Left lobe of liver (tissue), 2 donors: ENCODE measurements around the gene HS3ST5. TPM values are rescaled to one million over a fixed set of nuclear protein-coding genes. Genes with fewer than 3 reads are reported as not detected.
"Not testable (repeated sequence)": the region's sequence is repeated elsewhere in the genome, so short reads cannot be mapped to it uniquely, and the experiment has no call there.

ENCODE experiments used
- ATAC-seq: fragments of 200-7000 bp; cut with Tn5 transposase; one replicate; pipeline ENCODE4 v1.9.1; 2020; ENCODE audit warnings: mild to moderate bottlenecking, moderate library complexity
- DNase-seq: peaks from one replicate; pipeline ENCODE4 v3.0.0-alpha.2; 2020; ENCODE audit warnings: low spot score
- total RNA-seq: library from RNA; stranded (reverse); gene quantifications from one replicate; pipeline ENCODE4 v1.2.1, GENCODE V29; 2021
- donor health status: DM: no; HTN: no; CAD: no; lungs with moderate emphysema.
- donor health status: DM: no; HTN: yes; CAD: no.

The HS3ST5 gene
- total RNA-seq, 1 donor from 2014 or later = not detected

DNA sequence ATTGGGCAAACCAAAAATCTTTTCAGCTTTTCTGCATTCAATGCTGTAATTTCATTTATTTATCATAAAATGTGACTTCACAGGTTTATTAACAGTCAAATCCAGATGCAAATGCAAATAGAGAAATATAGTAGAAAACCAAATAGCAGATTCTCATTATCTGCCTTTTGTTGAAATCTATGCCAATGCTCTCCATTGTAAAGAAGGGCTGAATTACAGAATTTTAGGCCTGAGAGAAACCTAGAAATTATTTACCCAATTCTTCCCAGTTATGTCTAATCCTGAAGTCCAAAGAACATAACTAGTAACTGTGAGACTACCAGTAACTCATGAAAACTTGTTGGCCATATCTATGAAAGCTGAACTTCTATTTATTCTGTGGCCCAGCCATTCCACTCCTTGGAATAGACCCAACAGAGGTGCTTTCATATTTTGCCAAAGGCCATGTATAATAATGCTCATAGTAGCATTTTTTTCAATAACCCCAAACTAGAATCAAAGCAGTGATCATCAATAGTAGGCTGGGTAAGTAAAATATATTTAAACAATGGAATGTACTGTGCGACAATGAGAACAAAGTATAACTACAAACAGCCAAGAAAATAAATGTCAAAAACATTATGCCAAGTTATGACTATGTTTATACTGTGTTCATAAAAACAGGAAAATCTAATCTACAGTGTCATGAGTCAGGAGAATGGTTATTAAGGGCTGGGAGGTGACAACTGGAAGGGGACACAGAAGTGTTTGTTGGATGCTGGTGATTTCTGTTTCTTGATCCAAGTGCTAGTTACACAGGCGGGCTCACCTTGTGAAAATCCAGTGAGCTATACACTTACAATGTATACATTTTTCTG lies 183.8 kb downstream of the HS3ST5 start:
- ATAC-seq (no peak), DNase-seq (no peak)

DNA sequence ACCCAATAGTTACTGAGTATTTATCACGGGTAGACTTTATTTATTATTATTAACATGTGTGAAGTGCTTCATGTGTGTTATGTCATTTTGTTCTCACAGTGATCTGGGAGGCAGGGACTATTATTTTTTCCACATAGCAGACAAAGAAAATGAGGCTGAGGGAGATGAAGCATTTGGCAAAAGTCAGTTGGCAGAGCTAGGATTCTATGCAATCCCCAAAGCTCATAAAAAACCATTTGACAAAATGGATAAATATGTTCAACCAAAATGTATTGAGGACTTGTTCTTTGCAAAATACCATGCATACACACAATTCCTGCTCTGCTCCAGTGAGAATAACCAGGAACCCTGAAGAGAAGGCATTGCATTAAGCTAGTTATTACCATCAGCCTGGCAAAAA lies 184.4 kb downstream of the HS3ST5 start:
- no peak for ATAC-seq

DNA sequence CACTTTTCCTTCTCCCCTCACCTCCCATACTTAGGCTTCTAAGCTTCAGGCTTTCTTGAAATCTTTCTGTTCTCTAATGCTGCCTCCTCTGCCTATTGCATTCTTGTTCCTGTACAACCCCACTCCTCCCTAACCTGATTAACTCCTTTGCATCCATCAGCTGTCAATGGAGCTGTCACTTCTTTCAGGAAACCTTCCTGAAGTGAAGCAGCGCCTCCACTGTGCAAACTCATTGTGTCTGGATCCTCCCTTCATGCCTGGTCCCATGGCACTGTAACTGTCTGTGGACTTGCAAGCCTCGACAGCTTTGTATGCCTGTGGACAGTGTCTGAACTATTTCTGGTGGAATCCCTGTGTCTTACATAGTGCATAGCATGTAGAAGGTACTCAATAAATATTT lies 185.0 kb downstream of the HS3ST5 start:
- DNase-seq (no peak), ATAC-seq (no peak)

More for the DNA sequence above, 184.4 kb downstream of the HS3ST5 start:
- DNase-seq = no peak

DNA sequence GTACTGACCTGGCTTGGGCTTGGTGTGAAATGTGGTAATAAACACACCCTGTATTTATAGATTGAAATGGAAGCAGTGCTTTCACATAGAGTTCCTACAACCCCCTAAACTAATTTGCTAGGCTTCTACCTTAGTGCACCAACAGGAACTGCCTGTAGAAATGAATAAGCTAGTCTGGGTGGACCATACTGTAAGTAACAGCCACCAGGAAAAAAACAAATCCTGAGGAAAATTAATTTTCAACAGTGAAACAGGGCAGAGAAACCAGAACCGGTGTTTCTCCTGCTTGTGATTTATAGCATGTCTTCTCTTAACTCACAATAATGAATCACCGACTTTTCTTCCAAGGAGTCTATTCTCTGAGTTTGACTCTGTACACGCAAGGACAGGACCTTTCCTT lies 187.1 kb downstream of the HS3ST5 start:
- ATAC-seq (no peak), DNase-seq (no peak)

DNA sequence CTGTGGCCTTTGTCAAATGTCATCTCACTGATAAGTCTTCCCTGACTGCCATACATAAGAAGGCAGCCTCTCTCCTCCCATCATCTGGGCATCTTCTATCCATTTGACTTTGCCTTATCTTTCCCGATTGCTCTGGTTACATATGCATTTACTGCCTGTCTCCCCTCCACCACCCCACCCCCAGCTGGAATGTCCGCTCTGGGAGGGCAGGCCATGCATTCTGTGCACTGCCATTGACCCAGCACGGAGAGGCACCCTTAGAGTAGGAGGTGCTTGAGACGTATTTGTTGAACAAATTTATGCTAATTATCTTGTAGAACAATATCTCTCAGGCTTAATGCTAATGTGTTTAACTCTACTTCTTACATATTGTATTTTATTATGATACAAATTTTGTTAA lies 188.0 kb downstream of the HS3ST5 start:
- DNase-seq (no peak), ATAC-seq (no peak)

DNA sequence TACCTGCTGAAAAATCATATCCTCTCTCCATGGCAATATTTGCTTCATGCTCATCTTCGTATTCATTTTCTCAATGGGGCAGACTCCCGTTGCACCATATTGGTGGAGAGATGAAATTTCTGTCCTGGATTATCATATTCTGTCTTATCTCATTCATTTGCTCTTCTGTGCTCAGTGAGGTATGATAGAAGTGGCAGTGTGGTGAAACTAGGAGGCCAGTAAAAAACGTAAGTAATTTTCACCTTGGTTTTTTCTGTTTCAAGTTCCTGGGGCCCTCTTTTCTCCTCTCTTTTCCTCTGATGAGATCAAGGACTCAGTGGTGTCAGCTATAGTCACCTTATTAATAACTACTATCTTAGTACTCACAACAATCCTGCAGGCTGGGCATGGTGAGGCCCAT lies 189.4 kb downstream of the HS3ST5 start:
- ATAC-seq = no peak

DNA sequence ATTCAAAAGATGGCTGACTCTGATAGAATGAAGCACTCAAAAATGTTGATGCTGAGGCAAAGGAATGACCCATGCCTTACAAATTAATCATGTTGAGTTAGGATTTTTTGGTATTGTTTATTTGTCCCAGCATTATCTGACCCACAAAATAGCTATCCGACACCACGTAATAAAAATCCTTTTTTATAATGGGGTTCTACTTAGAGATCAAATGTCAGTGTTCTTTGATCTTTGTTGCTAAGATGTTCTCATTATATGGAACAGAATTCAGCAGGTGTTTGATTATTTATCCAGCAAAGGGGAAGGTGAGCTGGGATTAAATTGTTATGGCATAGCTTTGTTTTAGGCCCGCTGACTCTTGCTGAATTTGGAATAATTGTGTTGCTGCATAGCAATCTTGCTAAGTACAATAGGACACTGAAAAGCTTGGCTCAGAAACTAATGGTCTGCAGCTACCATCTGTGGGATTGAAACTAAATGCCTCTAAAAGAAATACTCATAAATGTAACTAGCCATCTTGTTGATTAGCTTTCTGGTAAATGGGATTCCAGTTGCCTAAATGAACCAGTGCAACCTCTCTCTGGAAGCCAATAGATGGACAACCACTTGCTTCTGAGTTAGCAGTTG lies 191.6 kb downstream of the HS3ST5 start:
- ATAC-seq (no peak), DNase-seq (no peak)

More for the DNA sequence above, 189.4 kb downstream of the HS3ST5 start:
- no peak for DNase-seq

DNA sequence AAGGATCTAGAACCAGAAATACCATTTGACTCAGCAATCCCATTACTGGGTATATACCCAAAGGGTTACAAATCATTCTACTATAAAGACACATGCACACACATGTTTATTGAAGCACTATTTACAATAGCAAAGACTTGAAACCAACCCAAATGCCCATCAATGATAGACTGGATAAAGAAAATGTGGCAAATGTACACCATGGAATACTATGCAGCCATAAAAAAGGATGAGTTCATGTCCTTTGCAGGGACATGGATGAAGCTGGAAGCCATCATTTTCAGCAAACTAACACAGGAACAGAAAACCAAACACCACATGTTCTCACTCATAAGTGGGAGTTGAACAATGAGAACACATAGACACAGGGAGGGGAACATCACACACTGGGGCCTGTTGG lies 193.6 kb downstream of the HS3ST5 start:
- ATAC-seq, DNase-seq: not testable (repeated sequence)

DNA sequence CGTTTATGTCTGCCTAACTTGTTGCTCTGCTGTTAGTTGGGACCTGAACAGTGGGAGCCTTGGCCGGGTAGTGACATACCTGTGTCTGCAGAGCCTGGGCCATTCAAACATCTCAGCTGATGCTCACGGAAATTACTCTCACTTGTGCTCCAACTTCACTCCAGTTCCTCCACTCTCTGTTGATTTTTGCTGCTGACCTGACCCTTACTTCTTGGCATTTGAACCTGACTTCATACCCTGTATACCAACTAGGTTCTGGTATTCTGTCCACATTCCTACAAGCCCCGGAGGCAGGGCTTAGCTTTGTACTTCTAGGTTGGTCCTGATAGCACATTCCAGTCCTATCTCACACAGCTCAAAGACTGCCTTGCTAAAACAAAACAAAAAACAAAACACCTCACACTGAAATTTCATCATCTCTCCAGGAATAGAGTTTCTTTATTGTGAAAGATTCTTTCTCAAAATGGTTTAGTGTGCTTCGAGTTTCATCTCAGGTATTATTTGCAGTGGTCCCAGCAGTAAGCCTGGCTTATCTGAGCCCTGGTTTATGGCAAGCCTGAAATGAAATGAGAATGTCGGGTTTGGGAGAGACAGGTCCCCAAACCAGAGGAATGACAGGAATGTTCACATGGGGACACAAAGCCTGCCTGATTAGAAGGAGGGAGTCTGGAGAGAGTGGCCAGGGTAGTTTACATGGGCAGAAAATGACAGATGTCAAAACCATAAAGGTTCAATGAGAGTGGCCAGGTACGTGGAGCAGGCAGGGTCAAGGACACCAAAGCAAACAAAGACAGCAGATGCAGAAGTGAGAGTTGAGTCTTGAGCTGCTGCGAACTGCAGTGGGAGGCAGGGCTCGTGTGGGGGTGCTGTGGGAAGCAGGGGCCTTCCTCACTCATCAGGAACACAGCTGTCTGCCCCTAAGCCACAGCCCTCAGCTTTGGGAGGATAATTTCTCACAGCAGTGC lies 197.7 kb downstream of the HS3ST5 start:
- DNase-seq = no peak
- no peak for ATAC-seq

DNA sequence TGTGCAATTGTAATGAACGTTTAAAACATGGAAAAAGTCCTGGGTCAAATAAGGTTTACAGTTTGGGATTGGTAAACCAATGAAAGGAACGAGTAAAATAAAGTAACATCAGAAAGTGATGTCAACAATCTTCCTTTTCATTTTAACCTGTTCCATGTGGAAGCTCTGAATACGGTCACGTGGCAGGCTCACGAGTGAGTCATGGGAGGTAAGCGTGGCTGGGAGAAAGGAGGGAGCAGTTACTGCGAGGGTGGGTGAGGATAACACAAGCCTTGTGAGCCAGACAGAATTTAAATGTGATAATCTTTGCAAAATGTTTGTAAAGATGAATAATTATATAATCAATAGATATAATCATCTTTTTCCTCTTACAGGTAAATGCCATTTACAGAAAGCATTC lies 200.6 kb downstream of the HS3ST5 start:
- ATAC-seq (no peak), DNase-seq (no peak)

DNA sequence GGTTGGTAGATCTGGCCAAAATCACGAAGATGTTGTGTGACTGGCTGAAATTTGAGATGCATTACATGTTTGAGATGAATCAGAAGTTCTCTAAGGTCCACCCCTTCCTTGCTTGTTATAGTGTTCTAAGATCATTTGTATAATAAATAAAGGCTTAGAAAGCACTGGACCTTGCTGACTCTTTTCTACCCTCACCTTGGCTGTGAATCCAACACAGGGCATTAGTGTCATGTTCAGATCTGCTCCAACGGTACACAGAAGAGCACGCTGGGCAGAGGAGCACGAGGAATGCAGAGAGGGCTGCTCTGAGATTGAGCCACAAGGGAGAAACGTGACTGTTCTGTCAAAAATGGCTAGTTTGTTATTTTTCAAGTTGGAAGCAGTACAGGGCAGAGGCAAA lies 202.4 kb downstream of the HS3ST5 start:
- ATAC-seq (no peak), DNase-seq (no peak)

DNA sequence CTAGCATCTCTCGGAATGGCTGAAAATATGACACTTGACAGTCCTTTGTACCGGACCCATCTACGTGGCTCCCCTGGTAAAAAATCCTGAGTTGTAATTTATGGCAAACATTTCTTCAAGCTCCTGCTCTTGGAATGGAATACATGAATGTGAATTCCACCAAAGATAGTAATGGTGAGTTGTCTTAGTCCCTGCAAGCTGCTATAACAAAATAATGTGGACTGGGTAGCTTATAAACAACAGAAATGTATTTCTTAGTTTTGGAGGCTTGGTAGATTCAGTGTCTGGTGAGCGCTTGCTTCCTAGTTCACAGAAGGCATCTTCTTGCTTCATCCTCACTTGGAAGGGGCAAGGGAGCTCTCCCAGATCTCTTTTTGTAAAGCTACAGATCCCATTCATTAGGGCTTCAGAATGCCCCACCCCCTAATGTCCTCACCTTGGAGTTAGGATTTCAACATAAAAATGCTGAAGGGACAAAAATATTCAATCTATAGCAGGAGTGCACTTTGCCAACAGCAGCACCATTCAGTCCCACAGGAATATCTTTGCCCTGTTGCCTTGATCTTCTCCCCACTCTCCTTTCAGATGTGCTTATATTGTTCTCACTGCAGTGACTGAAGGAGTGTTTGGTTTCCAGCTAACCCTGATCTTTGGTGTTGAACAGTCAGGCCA lies 204.1 kb downstream of the HS3ST5 start:
- DNase-seq (no peak), ATAC-seq (no peak)

DNA sequence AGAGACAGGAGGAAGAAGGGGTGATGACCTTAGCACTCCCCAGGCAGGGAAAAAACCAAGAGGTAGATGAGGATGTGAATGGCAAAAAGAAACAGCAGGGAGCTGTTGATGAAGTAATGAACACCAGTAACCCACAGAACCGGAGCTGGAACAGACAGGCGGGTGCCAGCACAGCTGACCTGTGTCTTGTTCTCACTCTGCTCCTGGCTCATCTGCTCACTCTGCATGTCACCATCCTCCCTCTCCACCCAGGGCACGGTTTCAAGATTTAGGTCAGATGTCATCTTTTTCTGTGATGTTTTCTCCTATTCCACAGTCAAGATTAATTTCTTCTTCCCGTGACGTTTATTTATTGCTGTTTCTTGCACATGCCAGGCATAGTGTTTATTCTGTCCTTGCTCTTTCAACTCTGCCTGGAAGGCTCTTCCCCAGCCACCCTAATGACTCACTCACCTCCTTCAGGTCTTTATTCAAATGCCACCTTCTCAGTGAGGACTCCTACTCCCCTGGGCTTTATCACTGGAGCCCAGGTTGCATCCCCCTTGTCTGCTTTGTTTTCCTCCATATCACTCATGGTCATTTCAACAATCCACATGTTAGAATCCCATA lies 207.4 kb downstream of the HS3ST5 start:
- ATAC-seq (no peak), DNase-seq (no peak)

DNA sequence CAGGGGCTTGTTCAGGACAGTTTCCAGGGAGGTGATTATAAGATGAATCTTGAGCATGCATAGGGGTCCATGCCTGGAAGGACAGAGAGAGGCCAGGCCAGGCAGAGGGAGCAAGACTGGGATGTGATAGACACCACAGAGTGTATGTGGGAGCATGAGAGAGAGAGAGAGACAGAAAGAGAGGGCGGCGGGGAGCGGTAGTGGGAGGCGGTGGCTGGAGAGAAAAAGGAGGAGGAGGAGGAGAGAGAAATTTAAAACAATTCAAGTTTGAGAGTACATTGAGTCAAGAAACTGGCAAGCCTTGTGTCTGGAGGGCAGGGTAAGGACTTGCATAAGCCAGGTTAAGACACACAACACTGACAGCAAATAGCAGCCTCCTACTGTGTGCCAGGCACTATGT lies 209.0 kb downstream of the HS3ST5 start:
- DNase-seq (no peak), ATAC-seq (no peak)

DNA sequence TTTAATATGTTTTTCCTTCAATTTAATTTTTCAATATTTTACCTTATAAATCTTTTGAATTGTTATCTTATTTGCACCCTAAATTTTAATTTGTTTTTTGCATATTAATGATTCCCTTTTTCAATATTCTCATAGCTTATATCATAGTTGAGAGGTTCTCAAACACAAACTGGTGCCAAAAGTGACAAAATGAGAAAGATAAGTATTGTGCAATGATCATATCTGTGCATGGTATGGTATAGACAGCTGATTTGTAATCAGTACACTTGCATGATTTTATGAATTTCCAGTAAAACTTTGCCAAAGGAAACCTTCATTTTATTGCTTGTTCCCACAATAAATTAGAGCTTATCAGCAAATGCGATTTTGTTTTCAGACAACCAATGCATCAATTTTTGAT lies 210.9 kb downstream of the HS3ST5 start:
- no peak for ATAC-seq
- DNase-seq = no peak

DNA sequence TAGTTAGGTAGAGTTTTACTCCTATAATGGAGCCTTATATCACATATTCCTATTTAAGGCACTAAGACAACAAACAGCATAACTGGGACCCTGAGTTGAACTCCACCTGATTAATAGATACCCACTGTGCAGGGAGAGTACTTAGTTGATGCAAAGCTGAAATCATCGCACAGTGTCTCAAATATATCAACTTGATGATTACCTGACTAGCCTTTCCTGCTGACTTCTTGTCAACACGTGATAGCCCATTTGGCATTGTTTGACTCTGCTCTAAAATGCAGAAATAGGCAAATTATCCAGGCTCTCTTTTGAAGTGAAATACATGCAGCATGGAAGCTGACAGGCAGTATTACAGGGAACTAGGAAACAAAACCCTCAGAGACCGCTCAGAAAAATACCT lies 217.2 kb downstream of the HS3ST5 start:
- no peak for DNase-seq
- no peak for ATAC-seq

DNA sequence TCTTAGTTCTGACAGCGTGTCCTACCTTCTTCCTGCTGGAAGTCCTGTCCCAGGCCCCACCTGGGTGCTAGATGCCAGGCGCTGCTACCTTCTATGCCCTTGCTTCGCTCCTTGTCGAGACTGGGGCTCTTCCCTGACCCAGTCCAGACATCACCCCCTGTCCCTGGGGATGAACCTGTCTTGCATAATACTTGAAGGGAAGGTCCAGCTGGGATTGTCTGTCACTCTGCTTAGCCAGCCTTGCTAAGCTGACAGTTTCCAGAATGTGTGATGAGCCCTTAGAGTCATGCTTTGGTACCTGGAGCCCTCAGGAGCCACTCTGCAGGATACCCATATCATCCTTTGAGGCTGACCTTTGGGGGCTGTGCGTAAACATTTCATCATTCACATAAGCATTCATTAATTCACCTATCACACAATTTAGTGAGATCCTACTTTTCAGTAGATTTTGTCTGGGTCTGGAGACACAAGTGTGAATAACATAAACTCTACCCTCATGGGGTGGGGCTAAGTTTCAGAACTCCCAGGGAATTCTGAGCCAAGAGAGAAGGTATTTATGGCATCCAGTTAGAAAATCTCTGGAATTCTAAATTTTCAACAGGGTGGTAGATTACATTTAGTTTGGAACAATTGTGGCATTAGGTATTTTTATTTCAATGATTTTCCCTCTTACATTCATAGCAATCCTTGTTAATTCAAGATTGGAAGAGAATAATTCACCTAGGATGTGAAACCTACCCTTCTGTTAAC lies 220.7 kb downstream of the HS3ST5 start:
- no peak for DNase-seq
- no peak for ATAC-seq

DNA sequence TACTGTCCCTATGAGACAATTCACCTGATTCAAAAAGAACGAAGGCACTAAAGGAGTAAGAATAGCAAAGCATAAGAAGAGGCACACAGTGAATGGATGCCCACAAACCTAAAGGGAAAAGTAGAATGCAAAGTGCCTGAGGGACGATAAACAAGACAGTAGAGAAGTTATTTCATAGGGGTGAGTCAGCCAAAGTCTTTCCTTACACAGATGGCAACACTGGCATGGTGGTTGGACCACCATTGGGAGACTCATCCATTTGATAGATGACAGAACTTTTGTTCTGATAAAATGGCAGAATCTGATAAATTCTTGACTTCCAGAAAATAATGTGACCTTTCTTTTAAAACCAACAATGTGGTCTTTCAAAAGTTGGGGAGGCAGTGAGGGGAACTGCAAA lies 223.8 kb downstream of the HS3ST5 start:
- no peak for ATAC-seq
- DNase-seq = no peak

DNA sequence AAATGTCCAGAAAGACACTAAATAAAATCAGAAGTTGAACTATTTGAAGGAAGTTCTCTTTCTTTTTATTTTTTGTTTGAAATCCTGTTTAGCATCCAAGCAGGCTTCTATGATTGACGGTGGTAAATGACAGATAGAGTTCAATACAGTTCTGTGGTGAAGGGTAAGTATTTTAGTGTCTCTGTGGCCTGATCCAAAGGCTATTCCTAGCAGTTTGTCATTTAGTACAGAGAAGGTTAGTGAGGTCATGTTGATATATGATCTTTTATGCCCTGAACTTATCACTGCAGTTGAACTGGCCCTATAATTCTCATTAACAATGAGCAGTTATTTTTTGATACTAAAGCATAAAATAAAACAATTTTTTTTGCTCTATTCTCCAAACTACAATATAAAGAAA lies 227.2 kb downstream of the HS3ST5 start:
- DNase-seq (no peak), ATAC-seq (no peak)
